PFSK-1 (cell line): ENCODE measurements around the gene SERINC3.

Experiments
- POLR2AphosphoS5 ChIP-seq: IDR thresholded peaks from 2 replicates; pipeline ENCODE4 v1.6.1; 2012; ENCODE audit warnings: low read depth, mild to moderate bottlenecking, control low read depth, low read length, moderate library complexity
- SIN3A ChIP-seq: IDR thresholded peaks from 2 replicates; pipeline ENCODE4 v1.6.1; 2012; ENCODE audit warnings: mild to moderate bottlenecking, low read length, moderate library complexity, borderline replicate concordance; ENCODE audit not compliant: insufficient read depth
- TF ChIP-seq, protein P1 (sequence below), 2 experiments: IDR thresholded peaks; 2 replicates each; pipeline versions ENCODE4 v1.6.1 to v1.8.0; 2011 to 2012; ENCODE audit warnings: low read depth in 2 of 2, low read length in 2 of 2, control low read depth in 1 of 2, inconsistent platforms in 1 of 2, mild to moderate bottlenecking in 1 of 2, moderate library complexity in 1 of 2; ENCODE audit not compliant: insufficient read depth in 1 of 2

DNA sequence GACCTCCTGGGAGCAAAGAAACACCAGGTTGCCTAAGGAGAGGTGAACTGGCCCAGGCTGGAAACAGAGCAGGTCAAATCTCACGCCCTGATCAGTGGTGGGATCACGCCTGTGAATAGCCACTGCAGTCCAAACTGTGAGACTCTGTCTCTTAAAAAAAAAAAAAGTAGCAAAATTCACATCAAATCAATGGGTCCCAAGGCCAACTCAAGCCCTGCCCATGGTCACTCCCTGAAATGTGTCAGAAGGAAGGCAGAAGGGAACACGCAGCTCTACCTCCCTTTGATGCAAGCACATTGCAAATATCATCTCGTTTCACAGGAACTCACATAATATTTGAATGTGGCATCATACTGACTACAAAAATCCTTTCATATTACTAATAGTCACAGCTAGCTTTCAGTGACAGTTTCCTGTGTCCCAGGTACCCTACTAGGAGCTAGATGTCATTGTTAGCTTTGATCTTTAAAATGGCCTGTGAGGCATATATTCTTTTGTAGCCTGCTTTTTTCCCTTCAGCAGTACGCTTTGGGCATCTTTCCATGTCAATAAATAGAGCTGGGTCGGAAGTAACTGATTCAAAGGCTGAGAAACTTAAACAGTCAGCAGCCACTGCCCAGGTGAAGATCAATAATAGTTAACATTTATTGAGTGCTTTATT is 60.6 kb downstream of the SERINC3 start:
- TF ChIP-seq, protein P1, sequence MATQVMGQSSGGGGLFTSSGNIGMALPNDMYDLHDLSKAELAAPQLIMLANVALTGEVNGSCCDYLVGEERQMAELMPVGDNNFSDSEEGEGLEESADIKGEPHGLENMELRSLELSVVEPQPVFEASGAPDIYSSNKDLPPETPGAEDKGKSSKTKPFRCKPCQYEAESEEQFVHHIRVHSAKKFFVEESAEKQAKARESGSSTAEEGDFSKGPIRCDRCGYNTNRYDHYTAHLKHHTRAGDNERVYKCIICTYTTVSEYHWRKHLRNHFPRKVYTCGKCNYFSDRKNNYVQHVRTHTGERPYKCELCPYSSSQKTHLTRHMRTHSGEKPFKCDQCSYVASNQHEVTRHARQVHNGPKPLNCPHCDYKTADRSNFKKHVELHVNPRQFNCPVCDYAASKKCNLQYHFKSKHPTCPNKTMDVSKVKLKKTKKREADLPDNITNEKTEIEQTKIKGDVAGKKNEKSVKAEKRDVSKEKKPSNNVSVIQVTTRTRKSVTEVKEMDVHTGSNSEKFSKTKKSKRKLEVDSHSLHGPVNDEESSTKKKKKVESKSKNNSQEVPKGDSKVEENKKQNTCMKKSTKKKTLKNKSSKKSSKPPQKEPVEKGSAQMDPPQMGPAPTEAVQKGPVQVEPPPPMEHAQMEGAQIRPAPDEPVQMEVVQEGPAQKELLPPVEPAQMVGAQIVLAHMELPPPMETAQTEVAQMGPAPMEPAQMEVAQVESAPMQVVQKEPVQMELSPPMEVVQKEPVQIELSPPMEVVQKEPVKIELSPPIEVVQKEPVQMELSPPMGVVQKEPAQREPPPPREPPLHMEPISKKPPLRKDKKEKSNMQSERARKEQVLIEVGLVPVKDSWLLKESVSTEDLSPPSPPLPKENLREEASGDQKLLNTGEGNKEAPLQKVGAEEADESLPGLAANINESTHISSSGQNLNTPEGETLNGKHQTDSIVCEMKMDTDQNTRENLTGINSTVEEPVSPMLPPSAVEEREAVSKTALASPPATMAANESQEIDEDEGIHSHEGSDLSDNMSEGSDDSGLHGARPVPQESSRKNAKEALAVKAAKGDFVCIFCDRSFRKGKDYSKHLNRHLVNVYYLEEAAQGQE (IDR thresholded peaks at IDR 0.05; ENCODE audit: insufficient read depth in 1 of 2, low read depth in 2 of 2, low read length in 2 of 2) = no peak
- no peak for TF ChIP-seq POLR2AphosphoS5
- TF ChIP-seq SIN3A = no peak
